Hepatocyte (in vitro differentiated cells): ENCODE results near the gene UVRAG. TPM values are rescaled to one million over a fixed set of nuclear protein-coding genes. Genes with fewer than 3 reads are reported as not detected.

Experiments used
- DNase-seq: peaks from one replicate; pipeline ENCODE4 v3.0.0-alpha.2; 2016; ENCODE audit warnings: low spot score
- H2AFZ ChIP-seq: fragments of 200-600 bp; sonication (generic); 2 replicates; pipeline ENCODE4 v1.6.0; 2016; ENCODE audit warnings: antibody characterized with exemption, mild to moderate bottlenecking
- H3K27ac ChIP-seq: fragments of 200-600 bp; sonication (generic); 2 replicates; pipeline ENCODE4 v1.5.1; 2016; ENCODE audit warnings: mild to moderate bottlenecking
- H3K27me3 ChIP-seq: fragments of 200-600 bp; sonication (generic); 2 replicates; pipeline ENCODE4 v1.6.1; 2016
- H3K36me3 ChIP-seq: fragments of 200-600 bp; sonication (generic); replicated peaks from 2 replicates; pipeline ENCODE4 v1.5.1; 2016; ENCODE audit warnings: low read depth; ENCODE audit not compliant: insufficient read depth
- H3K4me1 ChIP-seq: fragments of 200-600 bp; sonication (generic); 2 replicates; pipeline ENCODE4 v1.5.1; 2016; ENCODE audit warnings: mild to moderate bottlenecking, moderate library complexity; ENCODE audit not compliant: insufficient read depth
- H3K4me2 ChIP-seq: fragments of 200-600 bp; sonication (generic); 2 replicates; pipeline ENCODE4 v1.6.0; 2016
- H3K4me3 ChIP-seq: fragments of 200-600 bp; sonication (generic); 2 replicates; pipeline ENCODE4 v1.5.1; 2016; ENCODE audit warnings: mild to moderate bottlenecking
- H3K79me2 ChIP-seq: fragments of 200-600 bp; sonication (generic); 2 replicates; pipeline ENCODE4 v1.6.0; 2017; ENCODE audit warnings: mild to moderate bottlenecking
- H3K9me2 ChIP-seq: fragments of 200-600 bp; sonication (generic); replicated peaks from 2 replicates; pipeline ENCODE4 v1.6.0; 2017; ENCODE audit warnings: mild to moderate bottlenecking; ENCODE audit not compliant: insufficient read depth
- H3K9me3 ChIP-seq: fragments of 200-600 bp; sonication (generic); 2 replicates; pipeline ENCODE4 v1.5.1; 2016; ENCODE audit warnings: low read depth, mild to moderate bottlenecking
- H4K20me1 ChIP-seq: fragments of 200-600 bp; sonication (generic); 2 replicates; pipeline ENCODE4 v1.6.0; 2016; ENCODE audit warnings: mild to moderate bottlenecking; ENCODE audit not compliant: insufficient read depth, poor library complexity, severe bottlenecking
- EZH2 ChIP-seq: fragments of 200-600 bp; sonication (generic); IDR thresholded peaks from 2 replicates; pipeline ENCODE4 v1.6.1; 2016; ENCODE audit warnings: antibody characterized with exemption, mild to moderate bottlenecking, borderline replicate concordance
- EZH2phosphoT487 ChIP-seq: fragments of 200-600 bp; sonication (generic); IDR thresholded peaks from one replicate; pipeline ENCODE4 v1.6.1; 2018; ENCODE audit warnings: antibody characterized with exemption, mild to moderate bottlenecking, low read depth, moderate library complexity; ENCODE audit not compliant: unreplicated experiment, severe bottlenecking
- WGBS: methylation state at CpG from one replicate; pipeline ENCODE4 v1.1.6; 2016; ENCODE audit warnings: low lambda C conversion rate; ENCODE audit errors: missing lambda C conversion rate; 5-methylcytosine and 5-hydroxymethylcytosine counted together
- polyA plus RNA-seq: library from polyadenylated mRNA; unstranded; fragments of >200 nt; fragmentation: Nextera tagmentation; extraction: Ambion mirVana; gene quantifications from 2 replicates; pipeline ENCODE4 v1.2.1, GENCODE V29; 2016
- total RNA-seq: library from RNA; depleted of rRNA; stranded (reverse); fragments of >200 nt; gene quantifications from 2 replicates; pipeline ENCODE4 v1.2.3, GENCODE V29; 2014
- TF ChIP-seq, protein P1 (sequence below): fragments of 200-600 bp; sonication (generic); IDR thresholded peaks from 2 replicates; pipeline ENCODE4 v1.5.1; 2016; ENCODE audit warnings: antibody characterized with exemption, mild to moderate bottlenecking; ENCODE audit not compliant: poor library complexity

UVRAG gene
- total and polyA plus RNA-seq, 2 experiments from 2014 or later = 15.3 to 36.5 TPM

DNA sequence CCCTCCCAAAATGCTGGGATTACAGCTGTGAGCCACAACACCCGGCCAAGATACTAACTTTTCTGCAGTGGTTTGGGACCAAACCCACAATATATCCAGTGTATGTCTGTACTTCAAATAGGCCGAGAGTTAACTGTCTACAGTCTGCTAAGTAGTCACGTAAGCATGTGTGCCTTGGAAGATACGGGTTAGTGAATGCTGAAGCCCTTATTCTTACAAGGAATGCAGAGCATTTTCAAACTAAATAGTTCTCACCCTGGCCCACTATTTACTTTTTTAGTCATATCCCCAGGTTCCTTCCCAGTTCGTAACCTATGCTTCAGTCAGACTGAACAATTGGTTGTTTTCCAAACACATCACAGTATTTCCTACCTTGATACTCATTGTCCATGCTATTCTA lies 215.3 kb downstream of the UVRAG start:
- H3K4me3 ChIP-seq = no peak overlapping the region
- no peak overlapping the region for H2AFZ ChIP-seq
- no peaks in the 10 kb centered on the region for H3K9me2 ChIP-seq
- H3K4me2 ChIP-seq = no peak overlapping the region
- no peak overlapping the region for H3K27ac ChIP-seq
- H3K79me2 ChIP-seq = peaks cover 2% of the 10 kb centered on the region
- TF ChIP-seq, protein P1, sequence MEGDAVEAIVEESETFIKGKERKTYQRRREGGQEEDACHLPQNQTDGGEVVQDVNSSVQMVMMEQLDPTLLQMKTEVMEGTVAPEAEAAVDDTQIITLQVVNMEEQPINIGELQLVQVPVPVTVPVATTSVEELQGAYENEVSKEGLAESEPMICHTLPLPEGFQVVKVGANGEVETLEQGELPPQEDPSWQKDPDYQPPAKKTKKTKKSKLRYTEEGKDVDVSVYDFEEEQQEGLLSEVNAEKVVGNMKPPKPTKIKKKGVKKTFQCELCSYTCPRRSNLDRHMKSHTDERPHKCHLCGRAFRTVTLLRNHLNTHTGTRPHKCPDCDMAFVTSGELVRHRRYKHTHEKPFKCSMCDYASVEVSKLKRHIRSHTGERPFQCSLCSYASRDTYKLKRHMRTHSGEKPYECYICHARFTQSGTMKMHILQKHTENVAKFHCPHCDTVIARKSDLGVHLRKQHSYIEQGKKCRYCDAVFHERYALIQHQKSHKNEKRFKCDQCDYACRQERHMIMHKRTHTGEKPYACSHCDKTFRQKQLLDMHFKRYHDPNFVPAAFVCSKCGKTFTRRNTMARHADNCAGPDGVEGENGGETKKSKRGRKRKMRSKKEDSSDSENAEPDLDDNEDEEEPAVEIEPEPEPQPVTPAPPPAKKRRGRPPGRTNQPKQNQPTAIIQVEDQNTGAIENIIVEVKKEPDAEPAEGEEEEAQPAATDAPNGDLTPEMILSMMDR = no peak
- TF ChIP-seq EZH2phosphoT487 (no peak), EZH2 (no peak)
- H3K9me3 ChIP-seq = no peaks in the 10 kb centered on the region
- DNase-seq = no peak
- H3K4me1 ChIP-seq = peaks cover 16% of the 10 kb centered on the region
- 64% methylated on average over 5 of the region's 5 CpGs for WGBS
- H3K27me3 ChIP-seq = no peaks in the 10 kb centered on the region
- no peaks in the 10 kb centered on the region for H3K36me3 ChIP-seq
- H4K20me1 ChIP-seq = no peaks in the 10 kb centered on the region

DNA sequence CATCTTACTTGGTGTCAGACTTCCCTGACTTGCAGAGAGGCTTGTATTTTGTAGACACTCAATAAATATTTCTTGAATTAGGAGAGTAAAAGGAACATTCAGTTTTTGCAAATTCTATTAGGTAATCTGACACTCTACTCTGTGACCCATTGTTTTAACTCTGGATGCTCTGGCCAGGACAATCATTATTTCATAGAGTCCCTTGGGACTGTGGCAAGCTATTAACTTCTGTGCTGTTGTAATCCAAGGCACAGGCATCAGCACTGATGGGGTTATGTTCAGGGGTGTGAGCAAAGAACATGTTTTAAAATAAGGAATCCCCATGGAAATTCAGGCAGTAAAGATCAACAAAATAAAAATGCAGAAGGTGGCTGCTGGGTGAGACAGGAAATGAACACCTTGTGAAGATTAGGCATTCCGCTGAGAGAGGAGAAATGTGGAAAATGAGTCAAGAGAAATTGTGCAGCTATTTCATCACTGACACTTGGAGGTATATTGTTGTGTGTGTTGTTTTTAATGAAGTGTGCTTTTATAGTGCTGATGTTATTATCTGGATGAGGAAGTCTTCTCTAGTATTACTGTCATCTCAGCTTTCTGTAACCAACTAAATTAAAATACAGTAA lies 216.1 kb downstream of the UVRAG start:
- H4K20me1 ChIP-seq = no peaks in the 10 kb centered on the region
- 72% methylated on average over 1 of the region's 1 CpG for WGBS
- H3K4me1 ChIP-seq = peaks cover 9% of the 10 kb centered on the region
- H3K36me3 ChIP-seq = no peaks in the 10 kb centered on the region
- no peak overlapping the region for H3K27ac ChIP-seq
- H3K79me2 ChIP-seq = peaks cover 2% of the 10 kb centered on the region
- no peaks in the 10 kb centered on the region for H3K9me2 ChIP-seq
- H3K4me2 ChIP-seq = no peak overlapping the region
- TF ChIP-seq EZH2phosphoT487 (no peak), EZH2 (no peak)
- TF ChIP-seq, protein P1 = no peak
- H2AFZ ChIP-seq = no peak overlapping the region
- DNase-seq = no peak
- H3K27me3 ChIP-seq = no peaks in the 10 kb centered on the region
- H3K9me3 ChIP-seq = no peaks in the 10 kb centered on the region
- H3K4me3 ChIP-seq = no peak overlapping the region

DNA sequence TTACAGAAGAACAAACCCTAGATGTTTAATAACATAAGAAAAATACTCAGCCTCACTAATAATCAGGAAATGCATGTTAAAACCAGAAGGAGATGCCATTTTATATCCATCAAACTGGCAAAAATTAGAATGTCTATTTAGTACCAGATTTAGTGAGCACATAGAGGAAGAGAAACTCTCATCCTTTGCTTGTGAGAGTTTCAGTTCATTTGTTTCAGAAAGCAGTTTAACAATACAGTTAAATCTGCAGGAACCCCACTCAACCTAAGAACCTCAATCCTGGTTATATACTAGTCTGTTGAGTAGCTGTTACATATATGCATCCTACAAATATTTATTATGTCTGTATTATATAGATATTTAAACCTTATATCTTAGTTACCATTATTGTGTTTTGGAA lies 218.7 kb downstream of the UVRAG start:
- H3K9me2 ChIP-seq = no peaks in the 10 kb centered on the region
- H3K36me3 ChIP-seq = no peaks in the 10 kb centered on the region
- no peak overlapping the region for H3K27ac ChIP-seq
- no peak for DNase-seq
- no peak overlapping the region for H2AFZ ChIP-seq
- TF ChIP-seq, protein P1 = no peak
- TF ChIP-seq EZH2 = no peak
- no peak for TF ChIP-seq EZH2phosphoT487
- no peaks in the 10 kb centered on the region for H4K20me1 ChIP-seq
- peaks cover 9% of the 10 kb centered on the region for H3K4me1 ChIP-seq
- H3K4me3 ChIP-seq = no peak overlapping the region
- no peaks in the 10 kb centered on the region for H3K27me3 ChIP-seq
- H3K79me2 ChIP-seq = peaks cover 2% of the 10 kb centered on the region
- H3K4me2 ChIP-seq = no peak overlapping the region
- H3K9me3 ChIP-seq = no peaks in the 10 kb centered on the region
